GM19468 (cell line): Measurements from ENCODE around the gene EMC6.

Experiments used
- ATAC-seq: cut with Tn5 transposase; IDR thresholded peaks from one replicate; pipeline ENCODE4 v1.9.1; 2021; ENCODE audit warnings: mild to moderate bottlenecking, moderate library complexity, moderate number of reproducible peaks; ENCODE audit not compliant: unreplicated experiment; ENCODE audit errors: extremely low read depth

The EMC6 gene

DNA sequence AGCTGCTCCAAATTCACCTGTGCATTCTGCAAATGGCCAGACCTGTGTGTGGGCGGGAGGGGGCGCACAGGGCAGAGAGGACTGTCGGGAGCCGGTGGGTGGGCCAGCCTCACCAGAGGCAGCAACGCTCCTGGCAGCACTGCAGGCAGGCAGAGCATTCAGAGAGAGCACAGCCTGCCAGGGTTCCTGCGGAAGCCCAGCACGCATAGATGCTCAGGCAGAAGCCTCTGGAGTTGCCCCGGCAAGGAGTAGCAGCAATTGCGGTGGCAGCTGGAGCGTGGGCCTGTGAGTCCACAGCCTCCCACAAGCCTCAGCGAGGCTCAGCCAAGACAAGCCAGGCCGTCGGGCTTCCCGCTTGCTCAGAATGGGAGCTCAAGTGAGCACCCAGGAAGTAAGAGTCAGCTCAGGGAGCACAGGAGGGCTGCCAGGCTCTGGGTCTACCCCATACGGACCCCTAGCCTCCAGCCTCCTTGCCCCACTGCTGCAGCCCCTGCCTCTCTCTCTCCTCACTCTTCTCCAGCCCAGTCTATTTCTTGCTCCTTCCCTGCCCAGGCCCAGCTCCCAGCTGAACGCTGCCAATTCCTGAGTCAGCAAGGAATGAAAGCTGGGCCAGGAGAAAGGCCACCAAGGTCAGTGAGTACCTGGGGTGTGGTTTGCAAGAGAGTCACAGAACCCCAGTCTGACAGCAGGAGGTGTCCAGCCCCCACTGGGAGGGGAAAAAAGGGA is 9.6 kb downstream of the EMC6 start:
- ATAC-seq, result no peak

DNA sequence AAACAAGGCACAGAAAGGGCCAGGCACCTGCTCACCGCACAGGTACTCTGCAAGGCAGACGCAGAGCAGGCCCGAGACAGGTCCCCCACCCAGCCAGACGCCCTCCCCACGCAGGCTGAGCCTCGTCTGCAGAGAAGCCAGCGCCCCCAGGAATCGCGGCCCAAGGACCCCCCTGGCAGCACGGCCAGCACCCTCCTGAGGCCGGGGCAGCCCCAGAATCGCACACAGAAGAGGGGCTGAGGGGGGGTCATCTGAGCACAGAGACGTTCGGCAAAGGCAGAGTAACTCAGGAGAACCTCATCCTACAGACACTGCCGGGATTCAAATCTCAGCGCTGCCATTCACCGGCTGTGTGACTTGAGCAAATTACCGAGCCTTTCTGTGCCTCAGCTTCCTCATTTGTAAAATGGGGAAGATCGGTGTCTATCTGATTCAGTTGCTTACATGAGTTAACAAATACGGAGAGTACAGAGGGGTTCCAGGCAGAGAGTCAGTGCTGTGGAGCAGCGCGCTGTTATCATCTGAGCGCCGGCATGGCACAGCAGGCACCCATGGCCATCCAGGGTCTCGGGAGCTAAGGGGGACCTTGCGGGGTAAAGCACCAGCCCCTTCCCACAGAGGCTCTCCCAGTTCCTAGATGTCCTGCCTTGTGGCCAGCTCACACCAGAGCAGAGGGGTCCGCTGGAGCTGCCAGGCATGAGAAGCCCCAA is 10.4 kb downstream of the EMC6 start:
- ATAC-seq, result no peak

DNA sequence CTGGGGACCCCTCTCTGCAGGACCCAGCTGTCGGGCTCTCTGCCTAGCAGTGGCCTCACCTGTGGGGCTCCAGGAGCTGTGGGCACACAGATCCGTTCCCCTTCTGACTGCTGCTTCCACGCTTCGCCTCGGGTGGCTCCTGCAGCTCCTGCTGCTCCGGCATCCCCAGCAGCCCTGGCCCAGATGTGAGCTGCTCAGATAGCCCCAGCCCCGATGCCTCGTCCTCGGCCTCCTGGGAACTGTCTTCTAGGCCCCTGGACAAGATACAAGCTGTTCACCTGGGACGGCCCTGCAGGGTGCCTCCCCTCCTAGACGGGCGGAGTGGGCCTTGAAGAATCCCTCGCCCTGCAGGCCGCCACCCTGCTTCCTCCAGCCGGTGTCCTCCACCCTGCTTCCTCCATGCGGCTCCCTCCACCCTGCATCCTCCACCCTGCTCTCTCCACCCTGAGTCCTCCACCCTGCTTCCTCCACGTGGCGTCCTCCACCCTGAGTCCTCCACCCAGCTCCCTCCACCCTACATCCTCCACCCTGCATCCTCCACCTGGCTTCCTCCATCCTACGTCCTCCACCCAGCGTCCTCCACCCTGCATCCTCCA is 11.0 kb downstream of the EMC6 start:
- no peak for ATAC-seq

DNA sequence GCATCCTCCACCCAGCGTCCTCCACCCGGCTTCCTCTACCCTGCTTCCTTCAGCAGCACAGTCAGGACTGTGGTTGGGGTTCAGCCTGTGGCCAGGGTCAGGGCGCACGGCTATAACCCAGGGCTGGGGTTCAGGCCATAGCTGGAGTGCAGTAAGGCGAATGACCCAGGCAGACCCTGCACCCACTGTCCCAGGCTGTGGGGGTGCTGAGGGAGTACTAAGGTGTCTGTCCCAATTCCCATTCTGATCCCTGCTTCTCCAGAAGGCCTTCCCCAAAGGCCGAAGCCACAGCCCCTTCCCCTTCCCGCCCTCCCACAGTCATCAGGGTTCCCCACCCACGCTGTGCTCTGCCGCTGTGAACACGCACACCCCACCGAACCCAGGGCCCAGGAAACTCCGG is 12.4 kb downstream of the EMC6 start:
- no peak for ATAC-seq

DNA sequence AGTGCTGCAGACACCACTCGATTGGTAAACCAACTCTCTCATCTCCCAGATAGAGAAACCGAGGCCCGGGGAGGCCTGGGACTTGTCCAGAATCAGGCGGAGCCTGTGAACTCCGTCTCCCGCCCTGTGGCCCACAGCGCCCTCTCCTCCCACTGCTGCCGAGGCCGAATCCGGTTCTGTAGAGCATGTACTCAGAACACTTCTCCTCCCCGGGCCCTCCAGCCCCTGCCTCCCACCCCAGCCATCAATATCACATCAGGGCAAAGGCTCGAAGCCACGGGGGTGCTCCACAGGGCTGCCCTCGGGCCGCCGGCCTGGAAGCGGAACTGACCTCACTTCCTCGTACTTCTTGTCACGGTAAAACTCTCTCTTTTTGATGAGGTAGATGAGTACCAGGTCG is 13.0 kb downstream of the EMC6 start:
- ATAC-seq, result no peak

DNA sequence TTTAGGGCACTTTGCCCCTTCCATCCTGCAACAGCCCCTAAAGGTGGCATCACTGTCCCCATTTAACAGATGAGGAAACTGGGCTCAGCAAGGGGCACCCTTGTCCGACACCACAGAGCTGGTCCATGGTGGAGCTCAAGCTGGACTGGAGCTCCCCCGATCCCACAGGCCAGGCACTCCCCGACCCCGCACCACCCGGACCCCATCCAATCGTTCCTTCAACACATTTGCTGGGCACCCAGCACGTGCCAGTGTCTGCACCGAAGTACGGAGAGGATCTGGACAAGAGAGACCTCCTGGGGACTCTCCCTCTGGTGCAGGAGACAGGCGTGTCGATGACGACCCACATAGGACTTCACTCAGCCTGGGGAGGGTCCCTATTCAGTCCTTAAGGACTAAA is 13.4 kb downstream of the EMC6 start:
- ATAC-seq, result no peak

DNA sequence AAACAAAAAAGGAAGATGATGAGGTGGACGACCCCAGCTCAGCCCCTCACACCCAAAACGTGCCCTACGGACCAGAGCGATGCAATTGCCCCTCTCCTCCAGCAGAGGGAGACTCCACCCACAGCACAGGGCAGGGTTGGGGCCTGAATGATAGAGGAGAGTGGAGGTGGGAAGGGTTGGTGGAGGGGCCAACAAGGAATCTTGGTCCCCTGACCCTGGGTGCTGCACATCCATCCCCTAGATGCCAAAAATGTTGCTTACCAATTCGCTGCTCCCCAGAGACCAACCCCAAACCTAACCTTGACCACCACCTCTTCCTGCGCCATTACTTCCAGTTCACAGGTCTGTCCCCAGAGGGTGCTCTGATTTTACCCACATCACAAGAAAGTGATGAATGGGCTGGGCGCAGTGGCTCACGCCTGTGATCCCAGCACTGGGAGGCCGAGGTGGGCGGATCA is 14.5 kb downstream of the EMC6 start:
- ATAC-seq, result no peak

DNA sequence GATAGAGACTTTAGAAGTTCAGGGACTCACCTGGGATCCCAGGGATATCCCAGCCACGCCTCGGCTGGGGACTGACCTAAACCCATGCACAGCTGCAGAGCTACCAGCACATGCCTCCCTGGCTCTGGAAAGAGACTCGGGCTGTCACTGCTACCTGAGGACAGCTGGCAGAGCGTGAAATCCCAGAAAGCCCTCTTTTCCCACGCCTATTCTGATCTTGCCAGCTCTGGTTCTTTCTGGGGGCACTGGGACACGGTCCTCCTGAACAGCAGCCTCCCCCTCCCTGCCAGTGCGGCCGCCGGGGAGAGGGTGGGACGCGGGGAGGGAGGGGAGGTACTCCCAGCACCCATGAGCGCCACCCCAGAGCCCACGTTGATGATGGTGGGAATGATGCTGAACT is 16.6 kb downstream of the EMC6 start:
- no peak for ATAC-seq

DNA sequence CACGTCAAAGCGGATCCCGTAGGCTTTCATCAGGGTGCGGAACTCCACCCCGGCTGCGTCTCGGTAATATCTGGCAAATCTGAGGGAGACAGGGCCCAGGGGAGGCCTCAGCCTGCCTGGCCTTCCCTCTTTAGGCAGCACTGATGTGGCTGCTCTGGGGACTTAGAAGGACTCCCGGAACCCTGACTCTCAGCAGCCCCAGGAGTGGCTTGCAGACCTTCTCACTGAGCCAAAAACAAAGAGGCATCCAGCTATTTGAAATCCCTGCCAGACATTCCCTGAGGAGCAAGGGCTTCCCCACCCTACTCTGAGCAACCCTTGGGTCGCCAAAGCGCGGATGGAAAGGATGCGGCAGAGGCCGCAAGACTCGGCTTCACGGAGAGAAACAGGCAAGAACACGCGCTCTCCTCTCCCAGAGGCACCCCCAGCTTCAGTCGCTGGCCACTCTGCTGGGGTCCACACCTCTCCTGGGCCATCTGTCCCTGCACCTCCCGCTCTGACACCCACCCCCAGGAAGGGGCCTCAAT is 19.5 kb downstream of the EMC6 start:
- no peak for ATAC-seq

DNA sequence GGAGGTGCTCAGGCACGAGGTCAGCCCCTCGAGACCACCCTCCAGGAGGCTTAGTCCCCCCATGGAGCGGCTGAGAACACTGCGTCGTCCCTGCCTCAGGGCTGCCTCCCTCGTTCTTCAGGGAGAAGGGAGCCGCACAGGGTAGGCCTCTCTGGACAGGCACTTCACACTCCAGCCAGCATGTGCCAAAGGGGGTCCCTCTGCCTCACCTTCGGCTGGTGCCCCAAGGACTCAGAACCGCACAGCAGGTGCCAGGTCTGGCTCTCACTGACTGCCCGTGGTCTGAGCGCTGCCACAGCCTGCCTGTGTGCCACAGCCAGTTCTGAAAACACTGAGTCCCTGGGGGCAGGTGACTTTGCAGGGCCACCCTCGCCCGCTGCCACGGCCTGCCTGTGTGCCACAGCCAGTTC is 20.2 kb downstream of the EMC6 start:
- no peak for ATAC-seq

DNA sequence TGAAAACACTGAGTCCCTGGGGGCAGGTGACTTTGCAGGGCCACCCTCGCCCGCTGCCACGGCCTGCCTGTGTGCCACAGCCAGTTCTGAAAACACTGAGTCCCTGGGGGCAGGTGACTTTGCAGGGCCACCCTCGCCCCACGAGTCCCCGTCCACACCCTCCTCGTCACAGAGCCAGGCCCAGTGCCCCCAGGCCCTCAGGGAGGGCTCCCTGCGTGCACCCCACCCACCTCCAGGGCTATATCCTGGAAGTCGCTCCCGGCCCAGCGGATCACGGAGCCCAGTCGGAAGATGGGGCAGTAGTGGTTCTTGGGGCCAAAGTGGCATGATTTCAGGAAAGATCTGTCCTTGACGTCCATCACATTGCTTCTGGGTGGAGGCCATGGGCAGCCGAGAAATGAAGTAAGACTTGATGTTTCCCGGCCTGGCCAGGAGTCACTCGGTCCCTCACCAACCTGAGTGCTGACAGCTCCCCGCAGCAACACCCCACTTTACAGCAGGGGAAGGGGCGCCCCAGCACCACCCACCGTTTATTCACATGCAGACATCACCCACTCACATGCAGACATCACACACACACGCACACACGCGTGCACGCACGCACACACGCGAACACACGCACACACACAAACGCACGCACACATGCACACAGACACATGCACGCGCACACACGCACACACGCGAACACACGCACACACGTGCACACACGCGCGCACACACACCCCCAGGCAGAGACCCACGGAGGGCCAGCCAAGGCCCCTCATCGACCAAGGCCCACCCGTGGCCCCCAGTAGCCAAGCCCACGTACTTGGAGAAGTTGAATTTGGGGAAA is 20.9 kb downstream of the EMC6 start:
- no peak for ATAC-seq

DNA sequence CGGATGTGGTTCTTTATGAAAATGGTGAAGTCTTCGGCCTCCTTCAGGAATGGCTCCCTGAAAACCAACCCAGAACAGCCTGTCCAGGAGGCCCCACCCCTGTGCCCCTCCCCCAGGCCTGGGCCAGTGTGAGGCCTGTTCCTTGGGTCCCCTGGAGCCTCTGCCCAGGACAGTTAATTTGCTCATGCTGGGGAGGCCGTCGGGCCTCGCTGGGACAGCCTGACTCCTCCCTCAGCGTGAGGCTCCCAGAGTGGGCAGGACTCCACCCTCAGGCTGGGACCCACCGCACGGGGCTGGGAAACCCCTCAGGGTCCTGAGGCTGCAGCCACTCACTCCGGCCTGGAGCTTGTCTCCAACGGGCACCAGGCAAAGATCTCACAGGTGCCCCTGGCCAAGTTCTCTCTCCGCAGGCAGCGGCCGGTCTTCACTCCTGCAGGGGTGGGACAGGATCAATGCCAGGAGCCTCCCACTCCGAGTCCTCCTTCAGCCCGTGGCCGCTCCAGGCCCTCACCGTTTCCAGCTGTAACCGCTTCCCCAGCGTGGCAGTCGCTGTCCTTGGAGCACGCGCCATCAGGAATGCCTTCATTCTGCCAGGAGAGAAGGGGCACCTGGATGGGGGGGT is 21.6 kb downstream of the EMC6 start:
- no peak for ATAC-seq

DNA sequence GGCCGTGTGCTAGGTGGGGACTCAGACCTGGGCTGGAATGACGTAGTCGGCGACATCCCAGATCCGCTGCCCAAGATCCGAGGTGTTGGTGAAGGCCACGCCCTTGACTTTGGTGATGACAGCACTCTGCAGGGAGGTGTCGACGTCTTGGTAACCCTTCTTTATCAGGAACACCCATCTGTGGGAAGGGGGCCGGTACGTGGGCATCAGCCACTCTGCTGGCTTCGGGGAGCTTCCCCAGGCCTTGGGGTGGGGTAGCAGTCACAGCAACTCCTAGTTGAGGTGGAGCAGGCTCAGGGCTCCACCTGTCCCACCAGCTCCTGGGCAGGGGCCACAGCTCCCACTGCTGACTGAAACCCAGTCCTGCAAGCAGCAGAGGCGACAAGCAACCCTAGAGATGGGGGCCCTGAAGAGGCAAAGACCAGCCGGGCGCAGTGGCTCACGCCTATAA is 23.0 kb downstream of the EMC6 start:
- no peak for ATAC-seq

DNA sequence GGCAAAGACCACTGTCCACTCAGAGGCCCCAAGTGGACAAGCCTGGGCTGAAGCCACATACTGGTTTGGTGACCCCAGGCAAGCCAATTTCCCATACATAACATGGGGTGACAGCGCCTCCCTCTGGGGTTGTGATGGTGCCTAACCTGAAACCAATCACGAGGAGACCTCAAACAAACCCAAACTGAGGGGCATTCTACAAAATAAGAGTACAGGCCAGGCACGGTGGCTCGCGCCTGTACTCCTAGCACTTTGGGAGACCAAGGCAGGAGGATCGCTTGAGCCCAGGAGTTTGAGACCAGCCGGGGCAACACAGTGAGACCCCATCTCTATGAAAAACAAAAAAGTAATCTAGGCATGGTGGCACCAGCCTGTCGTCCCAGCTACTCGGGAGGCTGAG is 23.7 kb downstream of the EMC6 start:
- no peak for ATAC-seq

DNA sequence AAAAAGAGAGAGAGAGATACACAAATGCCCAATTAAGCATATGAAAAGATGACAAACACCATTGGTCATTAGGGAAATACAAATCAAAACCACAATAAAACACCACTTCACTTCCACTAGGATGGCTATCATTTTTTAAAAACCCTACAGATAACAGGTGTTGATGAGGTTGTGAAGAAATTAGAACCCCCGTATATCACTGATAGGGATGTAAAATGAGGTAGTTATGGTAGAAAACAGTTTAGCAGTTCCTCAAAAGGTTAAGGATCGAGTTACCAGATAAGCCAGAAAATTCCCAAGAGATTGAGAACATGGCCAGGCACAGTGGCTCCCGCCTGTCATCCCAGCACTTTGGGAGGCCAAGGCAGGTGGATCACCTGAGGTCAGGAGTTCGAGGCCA is 24.5 kb downstream of the EMC6 start:
- ATAC-seq, result no peak

DNA sequence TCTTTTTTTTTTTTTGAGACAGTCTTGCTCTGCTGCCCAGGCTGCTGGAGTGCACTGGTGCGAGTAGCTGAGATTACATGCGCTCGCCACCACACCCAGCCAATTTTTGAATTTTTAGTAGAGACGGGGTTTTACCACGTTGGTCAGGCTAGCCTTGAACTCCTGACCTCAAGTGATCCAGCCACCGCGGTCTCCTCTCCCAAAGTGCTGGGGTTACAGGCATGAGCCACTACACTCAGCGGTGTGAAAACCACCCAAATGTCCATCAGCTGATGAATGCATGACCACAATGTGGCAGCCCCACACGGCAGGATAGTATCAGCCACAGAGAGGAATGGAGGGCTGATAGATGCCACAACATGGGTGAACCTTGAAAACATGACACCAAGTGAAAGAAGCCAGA is 25.2 kb downstream of the EMC6 start:
- no peak for ATAC-seq

DNA sequence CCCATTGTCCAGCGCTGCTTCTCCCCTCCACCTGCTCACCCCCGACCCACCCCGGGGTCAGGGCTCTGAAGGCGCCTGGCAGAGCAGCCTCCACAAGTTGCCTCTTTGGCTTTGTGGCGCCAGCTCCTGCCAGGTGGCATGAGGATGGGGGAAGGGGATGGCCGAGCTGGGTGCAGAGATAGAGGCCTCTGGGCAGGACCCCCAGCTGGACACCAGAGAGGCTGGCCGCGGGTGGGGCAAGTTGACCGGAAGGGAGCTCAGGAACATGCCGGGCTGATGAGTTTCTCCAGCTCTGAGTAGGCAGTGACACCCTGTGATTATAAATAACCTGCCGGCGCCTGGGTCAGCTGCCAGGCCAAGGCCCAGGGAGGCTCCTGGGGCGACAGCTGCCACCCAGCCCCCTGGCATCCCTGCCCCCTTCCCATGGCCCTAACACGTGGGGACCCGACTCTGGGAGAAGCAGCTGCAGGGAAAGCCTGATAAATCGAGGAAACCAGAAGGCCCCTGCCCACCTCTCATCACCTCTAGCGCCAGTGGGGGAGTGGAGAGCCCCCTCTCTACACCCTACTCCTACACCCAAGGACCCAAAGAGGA is 26.6 kb downstream of the EMC6 start:
- no peak for ATAC-seq

DNA sequence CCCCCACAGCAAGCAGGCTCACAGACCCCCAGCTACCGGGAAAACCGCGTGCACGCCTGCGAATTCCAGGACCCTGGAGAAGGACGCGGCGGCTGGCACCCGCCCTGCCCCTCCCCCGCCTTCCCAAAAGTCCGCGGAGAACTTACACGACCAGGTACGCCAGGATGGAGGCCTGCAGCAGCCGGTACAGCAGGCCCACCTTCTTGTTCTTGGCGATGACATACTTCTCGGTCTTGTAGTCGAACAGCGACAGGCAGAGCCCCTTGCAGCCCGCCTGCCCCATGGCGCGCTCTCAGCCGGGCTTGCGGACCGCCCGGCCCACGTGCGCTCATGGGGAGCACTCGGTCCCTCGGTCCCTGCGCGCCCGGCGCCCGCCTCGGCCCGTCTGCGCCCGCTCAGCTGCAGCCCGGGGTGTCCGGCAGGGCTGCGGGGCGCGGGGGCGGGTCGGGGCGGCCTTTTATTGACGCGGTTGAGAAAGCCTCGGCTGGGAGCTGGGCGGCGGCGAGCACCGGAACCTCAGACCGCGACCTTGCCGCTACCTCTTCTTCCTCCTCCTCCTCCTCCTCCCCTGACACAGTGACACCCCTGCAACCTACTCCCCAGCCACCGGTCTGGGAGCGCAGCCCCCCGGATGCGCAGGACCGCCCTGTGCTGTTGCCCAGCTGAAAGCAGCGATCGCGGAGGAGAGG is 27.3 kb downstream of the EMC6 start, which contains the start of gene P2RX5:
P2RX5 (minus strand) TSS at position 433 of the 689 bp plus-strand sequence; CDS start at position 283, 150 bp downstream.
- ATAC-seq, result no peak

DNA sequence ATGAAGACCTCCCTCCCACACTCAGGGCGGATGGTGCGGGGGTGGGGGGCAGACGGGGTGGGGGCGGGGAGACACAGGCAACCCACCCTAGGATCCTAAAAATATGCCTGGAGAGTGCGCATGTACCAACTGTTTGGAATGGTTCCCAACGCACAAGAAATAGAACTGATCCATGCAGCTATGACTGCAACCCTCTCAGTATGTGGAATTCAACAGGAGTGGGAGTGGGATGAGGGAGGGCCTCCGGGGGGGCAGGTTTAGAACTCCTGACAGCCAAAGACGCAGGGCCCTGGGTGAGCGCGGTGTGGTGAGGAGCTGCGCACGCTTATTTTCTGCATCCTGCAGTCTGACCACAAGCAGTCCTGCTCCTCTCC is 28.5 kb downstream of the EMC6 start:
- no peak for ATAC-seq
